RWPE1 (cell line): Measurements from ENCODE around the gene MYD88.
A peak's percentile ranks its signal among the peaks of the same experiment; 100 is the strongest.
"Not testable (repeated sequence)": the region's sequence is repeated elsewhere in the genome, so short reads cannot be mapped to it uniquely, and the experiment has no call there.

Experiments used
- CTCF ChIA-PET: fragments of 350-600 bp; sonication (Branson Sonifier 250); formaldehyde crosslinking; extraction: SDS; loops from one replicate; lab custom pipeline; 2021; lab: Yijun Ruan, JAX
- POLR2A ChIA-PET: fragments of 400-600 bp; formaldehyde crosslinking; extraction: SDS; loops from one replicate; lab custom pipeline; 2020; ENCODE audit warnings: antibody characterized with exemption; ENCODE audit not compliant: low non-redundant PET; lab: Yijun Ruan, JAX
- DNase-seq: peaks from one replicate; pipeline ENCODE4 v3.0.0; 2012; ENCODE audit warnings: low spot score
- H3K27ac ChIP-seq: fragments of 450-650 bp; 2 replicates; pipeline ENCODE4 v1.5.1; 2017
- TF ChIP-seq, protein P1 (sequence below): fragments of 450-650 bp; conservative IDR thresholded peaks from 2 replicates; pipeline ENCODE4 v1.5.1; 2017; ENCODE audit warnings: low read depth, mild to moderate bottlenecking

The MYD88 gene

GRCh38 chr3:38154033-38154494 is 15.6 kb downstream of the MYD88 start:
- peak; percentile 81 for DNase-seq
- no peak overlapping the region for H3K27ac ChIP-seq
- ChIA-PET POLR2A (no interaction called here), CTCF (interaction anchor here (0.6 kb wide), 1 partner anchor 10 kb away, joined by 3 read pairs; no protein-coding TSS in a partner anchor)
- TF ChIP-seq, protein P1, sequence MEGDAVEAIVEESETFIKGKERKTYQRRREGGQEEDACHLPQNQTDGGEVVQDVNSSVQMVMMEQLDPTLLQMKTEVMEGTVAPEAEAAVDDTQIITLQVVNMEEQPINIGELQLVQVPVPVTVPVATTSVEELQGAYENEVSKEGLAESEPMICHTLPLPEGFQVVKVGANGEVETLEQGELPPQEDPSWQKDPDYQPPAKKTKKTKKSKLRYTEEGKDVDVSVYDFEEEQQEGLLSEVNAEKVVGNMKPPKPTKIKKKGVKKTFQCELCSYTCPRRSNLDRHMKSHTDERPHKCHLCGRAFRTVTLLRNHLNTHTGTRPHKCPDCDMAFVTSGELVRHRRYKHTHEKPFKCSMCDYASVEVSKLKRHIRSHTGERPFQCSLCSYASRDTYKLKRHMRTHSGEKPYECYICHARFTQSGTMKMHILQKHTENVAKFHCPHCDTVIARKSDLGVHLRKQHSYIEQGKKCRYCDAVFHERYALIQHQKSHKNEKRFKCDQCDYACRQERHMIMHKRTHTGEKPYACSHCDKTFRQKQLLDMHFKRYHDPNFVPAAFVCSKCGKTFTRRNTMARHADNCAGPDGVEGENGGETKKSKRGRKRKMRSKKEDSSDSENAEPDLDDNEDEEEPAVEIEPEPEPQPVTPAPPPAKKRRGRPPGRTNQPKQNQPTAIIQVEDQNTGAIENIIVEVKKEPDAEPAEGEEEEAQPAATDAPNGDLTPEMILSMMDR = no peak

DNA sequence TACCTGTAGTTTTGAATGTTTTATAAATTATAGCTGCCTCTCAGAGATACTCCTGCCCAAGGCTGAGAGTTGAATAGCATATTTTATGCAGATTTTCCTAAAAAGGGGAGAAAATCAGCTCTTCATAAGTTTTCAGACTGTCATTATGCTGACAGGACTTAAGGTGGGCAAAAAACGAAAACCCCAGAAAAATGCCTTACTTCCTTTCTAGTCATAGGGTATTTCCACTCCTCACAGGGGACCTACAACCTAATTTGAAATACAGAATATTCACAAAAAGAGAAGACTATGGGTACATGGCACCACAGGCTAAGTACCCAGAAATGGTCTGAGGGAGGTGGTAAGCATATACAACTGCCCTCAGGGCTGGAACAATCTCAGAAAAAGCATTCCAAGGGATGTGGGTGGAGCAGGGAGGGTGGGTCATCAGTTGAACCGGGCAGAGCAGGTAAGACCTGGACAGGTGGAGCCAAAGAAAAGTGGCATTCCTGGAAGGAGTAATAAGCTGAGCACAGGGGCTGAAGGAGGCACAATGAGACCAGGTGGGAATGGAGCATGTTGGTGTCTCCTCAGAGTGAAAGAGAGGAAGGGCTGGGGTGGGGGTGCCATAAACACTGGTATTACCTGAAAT is 16.3 kb downstream of the MYD88 start:
- TF ChIP-seq, protein P1 = no peak
- ChIA-PET CTCF (no interaction called here), POLR2A (interaction anchor here (0.9 kb wide), 1 partner anchor 10 kb away, joined by 3 read pairs; the partner anchor contains the start of gene OXSR1)
- DNase-seq = peak; percentile 65
- H3K27ac ChIP-seq = no peak overlapping the region

GRCh38 chr3:38155825-38156224 is 17.4 kb downstream of the MYD88 start:
- no peak overlapping the region for H3K27ac ChIP-seq
- DNase-seq = no peak
- CTCF ChIA-PET = no interaction called here
- POLR2A ChIA-PET = interaction anchor here (0.9 kb wide), 1 partner anchor 9 kb away, joined by 3 read pairs; the partner anchor contains the start of gene OXSR1
- TF ChIP-seq, protein P1 = no peak

GRCh38 chr3:38157117-38157516 is 18.7 kb downstream of the MYD88 start:
- H3K27ac ChIP-seq = peak overlapping the region; percentile 40; the same call in 1 of the 2 replicates
- DNase-seq = no peak
- ChIA-PET CTCF (no interaction called here), POLR2A (no interaction called here)
- TF ChIP-seq, protein P1 = no peak

GRCh38 chr3:38157595-38157994 is 19.1 kb downstream of the MYD88 start:
- TF ChIP-seq, protein P1 = no peak
- CTCF ChIA-PET = no interaction called here
- DNase-seq = peak; percentile 59
- H3K27ac ChIP-seq = no peak overlapping the region; the same call in 1 of the 2 replicates
- POLR2A ChIA-PET = no interaction called here

DNA sequence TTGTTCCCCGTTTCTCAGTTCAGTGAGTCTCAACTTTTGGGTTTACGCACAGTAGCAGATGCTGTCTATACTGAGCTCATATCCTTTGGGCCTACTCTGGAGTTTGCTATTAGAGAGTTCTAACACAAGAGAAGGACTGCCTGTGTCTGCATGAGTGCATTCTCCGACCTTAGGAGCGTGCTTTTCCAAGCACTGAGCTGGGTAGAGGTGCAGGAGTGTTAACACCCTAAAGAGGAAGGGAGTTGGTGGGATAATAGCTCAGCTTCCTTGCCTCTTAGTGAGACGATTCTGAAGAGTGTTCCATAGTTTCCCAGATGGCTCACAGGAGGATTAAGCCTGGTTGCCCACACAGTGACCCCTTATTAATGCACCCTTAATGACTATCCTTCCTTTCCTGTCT is 20.0 kb downstream of the MYD88 start:
- POLR2A ChIA-PET = interaction anchor here (0.5 kb wide), 1 partner anchor 22 kb away, joined by 3 read pairs; no protein-coding TSS in a partner anchor
- CTCF ChIA-PET = no interaction called here
- H3K27ac ChIP-seq = no peak overlapping the region
- TF ChIP-seq, protein P1 = no peak
- no peak for DNase-seq

DNA sequence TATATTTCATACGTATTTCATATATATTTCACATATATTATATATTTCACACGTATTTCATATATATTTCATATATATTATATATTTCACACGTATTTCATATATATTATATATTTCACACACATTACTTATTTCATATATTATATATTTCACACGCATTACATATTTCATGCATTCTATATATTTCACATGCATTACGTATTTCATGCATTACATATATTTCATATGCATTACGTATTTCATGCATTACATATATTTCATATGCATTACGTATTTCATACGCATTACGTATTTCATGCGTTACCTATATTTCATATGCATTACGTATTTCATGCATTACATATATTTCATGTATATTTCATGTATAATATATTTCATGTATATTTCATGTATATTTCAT is 22.2 kb downstream of the MYD88 start:
- DNase-seq, POLR2A ChIA-PET, CTCF ChIA-PET: not testable (repeated sequence)

More for the DNA sequence above, 22.2 kb downstream of the MYD88 start:
- H3K27ac ChIP-seq = not testable (repeated sequence)
